ENCODE data around the gene BUB3.

- TF ChIP-seq CTCF (IDR thresholded peaks at IDR 0.05; ENCODE audit: poor library complexity) (no peak), EZH2 (IDR thresholded peaks at IDR 0.05; ENCODE audit: borderline replicate concordance) (peak; percentile 15), EZH2phosphoT487 (IDR thresholded peaks at IDR 0.05; ENCODE audit: low read depth, severe bottlenecking, unreplicated experiment) (no peak)
These were observed 7.1 kb upstream of the BUB3 start for GRCh38 chr10:123146894-123147634.

Data from hepatocyte (in vitro differentiated cells).